NCI-H2196 treated with DMSO at 0.1 percent for 48 hours (cell line): ENCODE measurements around the gene SIK3.
"Not testable (repeated sequence)": the region's sequence is repeated elsewhere in the genome, so short reads cannot be mapped to it uniquely, and the experiment has no call there.

Experiments used
- DNase-seq: peaks from one replicate; lab custom pipeline; 2025; ENCODE audit not compliant: unreplicated experiment; lab: John Stamatoyannopoulos, UW

SIK3 gene

DNA sequence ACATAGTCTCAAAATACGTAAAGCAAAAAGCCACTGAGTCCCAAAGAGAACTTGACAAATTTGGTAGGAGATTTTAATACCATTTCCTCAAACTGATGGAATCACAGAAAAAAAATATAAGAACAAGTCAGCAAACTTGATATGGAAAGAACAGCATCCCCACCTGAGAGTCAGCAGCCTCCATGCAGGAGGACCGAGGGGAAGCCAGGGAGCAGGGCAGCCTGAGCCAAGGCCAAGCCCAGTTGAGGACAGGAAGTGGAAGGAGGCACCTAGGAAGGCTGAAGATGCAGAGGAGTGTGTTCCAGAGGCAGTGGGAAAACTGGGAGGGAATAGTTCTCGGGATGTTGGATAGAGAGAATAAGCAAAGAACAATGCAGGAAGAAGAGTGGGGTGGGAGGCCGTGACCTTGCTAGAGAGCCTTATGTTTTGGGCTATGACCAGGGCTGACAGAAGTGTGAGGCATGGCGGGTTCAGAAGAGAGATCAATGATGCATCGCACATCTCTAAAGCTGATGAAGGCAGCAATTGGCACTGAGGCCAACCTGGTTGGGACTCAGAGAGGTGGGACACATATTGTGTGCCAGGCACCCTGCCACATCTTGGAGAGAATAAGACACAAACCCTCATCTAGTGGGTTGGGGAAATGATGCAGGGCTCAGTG lies 290.5 kb downstream of the SIK3 start:
- no peak for DNase-seq

- DNase-seq: no peak
Measured at GRCh38 chr11:116804001-116804400, 294.2 kb downstream of the SIK3 start.

- DNase-seq: not testable (repeated sequence)
Measured at GRCh38 chr11:116801662-116802061, 296.6 kb downstream of the SIK3 start.

GRCh38 chr11:116800610-116801009 lies 297.6 kb downstream of the SIK3 start:
- no peak for DNase-seq

DNA sequence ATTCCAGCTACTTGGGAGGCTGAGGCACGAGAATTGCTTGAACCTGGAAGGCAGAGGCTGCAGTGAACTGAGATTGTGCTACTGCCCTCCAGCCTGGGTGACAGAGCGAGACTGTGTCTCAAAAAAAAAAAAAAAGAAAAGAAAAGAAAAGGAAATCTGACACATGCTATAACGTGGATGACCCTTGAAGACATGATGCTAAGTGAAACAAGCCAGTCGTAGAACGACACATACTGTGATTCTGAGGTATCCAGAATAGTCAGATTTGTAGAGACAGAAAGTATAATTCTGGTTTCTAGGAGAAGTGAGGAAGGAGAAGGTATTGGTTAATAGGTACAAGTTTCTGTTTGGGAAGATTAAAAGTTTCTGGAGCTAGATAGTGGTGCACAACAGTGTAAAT lies 299.9 kb downstream of the SIK3 start:
- DNase-seq: no peak

DNA sequence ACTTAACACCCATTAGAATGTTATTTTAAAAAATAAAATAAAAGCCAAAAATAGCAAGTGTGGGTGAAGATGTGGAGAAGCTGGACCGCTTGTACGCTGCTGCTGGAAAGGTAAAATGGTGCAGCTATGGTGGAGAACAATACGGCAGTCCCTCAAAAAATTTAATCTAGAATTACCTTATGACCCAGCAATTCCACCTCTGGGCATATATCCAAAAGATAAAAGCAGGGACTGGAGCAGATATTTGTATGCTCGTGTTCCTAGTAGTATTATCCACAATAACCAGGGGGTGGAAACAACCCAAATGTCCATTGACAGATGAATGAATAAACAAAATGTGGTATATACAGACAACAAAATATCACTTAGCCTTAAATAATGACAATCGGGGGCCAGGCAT lies 300.4 kb downstream of the SIK3 start:
- no peak for DNase-seq

- no peak for DNase-seq
Measured at GRCh38 chr11:116796548-116796947, 301.7 kb downstream of the SIK3 start.

DNA sequence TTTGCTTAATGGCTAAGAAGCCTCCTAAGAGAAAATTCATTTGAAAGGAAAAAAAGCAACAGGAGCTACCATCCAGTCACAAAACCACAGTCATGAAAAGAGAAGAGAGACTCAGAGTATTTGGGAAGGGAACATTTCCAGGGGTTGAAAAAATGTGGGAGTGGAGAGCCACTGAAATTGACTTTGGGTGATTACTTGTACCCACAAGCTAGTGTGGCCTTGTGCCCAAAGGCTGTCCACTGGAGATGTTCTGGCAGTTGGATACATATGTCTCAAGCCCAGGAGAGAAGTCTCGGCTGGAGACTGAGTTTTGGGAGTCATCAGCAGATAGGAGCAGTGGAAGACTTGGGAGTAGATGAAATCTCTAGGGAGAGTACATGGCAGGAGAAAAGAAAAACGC lies 303.4 kb downstream of the SIK3 start:
- DNase-seq: no peak

- DNase-seq: no peak
Measured at GRCh38 chr11:116793772-116794097, 304.5 kb downstream of the SIK3 start.
